PC-3 (cell line): ENCODE data around the gene DNM3. TPM values are rescaled to one million over a fixed set of nuclear protein-coding genes. Genes with fewer than 3 reads are reported as not detected.

Source experiments
- ATAC-seq: fragments of 200-7000 bp; cut with Tn5 transposase; 2 replicates; pipeline ENCODE4 v1.9.1; 2020; ENCODE audit warnings: mild to moderate bottlenecking, moderate library complexity
- BruUV-seq: library from RNA; stranded (reverse); fragments of 400-500 nt; replicated peaks from 2 replicates; lab custom pipeline; 2021; lab: Mats Ljungman, UMichigan
- CTCF ChIA-PET: fragments of 300-600 bp; sonication (Branson Sonifier 250); formaldehyde crosslinking; loops from one replicate; lab custom pipeline; 2022; ENCODE audit warnings: antibody characterized with exemption; lab: Charles Lee
- POLR2A ChIA-PET: fragments of 300-600 bp; sonication (Branson Sonifier 250); formaldehyde crosslinking; loops from one replicate; lab custom pipeline; 2022; ENCODE audit warnings: antibody characterized with exemption; ENCODE audit not compliant: unreplicated experiment; lab: Charles Lee
- DNase-seq: peaks from one replicate; pipeline ENCODE4 v3.0.0-alpha.2; 2015
- H2AFZ ChIP-seq: fragments of 300-600 bp; sonication (generic); 2 replicates; pipeline ENCODE4 v1.6.0; 2016; ENCODE audit warnings: antibody characterized with exemption, low read length
- H3F3A ChIP-seq: fragments of 300-600 bp; sonication (generic); one replicate; pipeline ENCODE4 v1.6.0; 2017; ENCODE audit warnings: antibody characterized with exemption, low read length, control low read depth, mild to moderate bottlenecking; ENCODE audit not compliant: unreplicated experiment
- H3K27ac ChIP-seq: fragments of 300-600 bp; sonication (generic); 2 replicates; pipeline ENCODE4 v1.5.1; 2016; ENCODE audit warnings: mild to moderate bottlenecking, low read length
- H3K27me3 ChIP-seq: fragments of 300-600 bp; sonication (generic); 2 replicates; pipeline ENCODE4 v1.6.1; 2016; ENCODE audit warnings: low read length, mixed read lengths
- H3K36me3 ChIP-seq: fragments of 300-600 bp; sonication (generic); 2 replicates; pipeline ENCODE4 v1.6.1; 2016; ENCODE audit warnings: low read depth, mixed run types, low read length, mixed read lengths
- H3K4me1 ChIP-seq: fragments of 300-600 bp; sonication (generic); 2 replicates; pipeline ENCODE4 v1.5.1; 2016; ENCODE audit warnings: low read length; ENCODE audit not compliant: insufficient read depth
- H3K4me2 ChIP-seq: fragments of 300-600 bp; sonication (generic); 2 replicates; pipeline ENCODE4 v1.6.0; 2016; ENCODE audit warnings: low read length
- H3K4me3 ChIP-seq: fragments of 300-600 bp; sonication (generic); 2 replicates; pipeline ENCODE4 v1.5.1; 2016; ENCODE audit warnings: mild to moderate bottlenecking, low read length, mixed read lengths
- H3K79me2 ChIP-seq: fragments of 300-600 bp; sonication (generic); 2 replicates; pipeline ENCODE4 v1.6.1; 2017; ENCODE audit warnings: low read length, mixed read lengths
- H3K9ac ChIP-seq: fragments of 300-600 bp; sonication (generic); 2 replicates; pipeline ENCODE4 v1.6.0; 2016; ENCODE audit warnings: mild to moderate bottlenecking, low read length
- H3K9me2 ChIP-seq: fragments of 300-600 bp; sonication (generic); replicated peaks from 2 replicates; pipeline ENCODE4 v1.6.1; 2016; ENCODE audit warnings: mixed run types, low read length, mixed read lengths
- H3K9me3 ChIP-seq: fragments of 300-600 bp; sonication (generic); 2 replicates; pipeline ENCODE4 v1.6.1; 2016; ENCODE audit warnings: low read length, mixed read lengths
- H4K20me1 ChIP-seq: fragments of 300-600 bp; sonication (generic); 2 replicates; pipeline ENCODE4 v1.6.1; 2016; ENCODE audit warnings: low read length, mixed read lengths
- EZH2 ChIP-seq: fragments of 300-600 bp; sonication (generic); IDR thresholded peaks from one replicate; pipeline ENCODE4 v1.6.1; 2017; ENCODE audit warnings: antibody characterized with exemption, mild to moderate bottlenecking, low read length; ENCODE audit not compliant: unreplicated experiment
- EZH2phosphoT487 ChIP-seq: fragments of 300-600 bp; sonication (generic); IDR thresholded peaks from 2 replicates; pipeline ENCODE4 v1.6.1; 2018; ENCODE audit warnings: mild to moderate bottlenecking, antibody characterized with exemption, low read length, borderline replicate concordance
- intact Hi-C: fragments of 100-400 bp; cut with micrococcal nuclease; formaldehyde crosslinking; loops from 2 replicates; pipeline ENCODE4 v1.9.0; 2023
- total RNA-seq: library from RNA; depleted of rRNA; stranded (reverse); fragments of >200 nt; gene quantifications from 2 replicates; pipeline ENCODE4 v1.2.3, GENCODE V29; 2014
- TF ChIP-seq, protein P1 (sequence below): fragments of 300-600 bp; sonication (generic); conservative IDR thresholded peaks from 2 replicates; pipeline ENCODE4 v1.5.1; 2017; ENCODE audit warnings: antibody characterized with exemption, low read depth, mild to moderate bottlenecking, low read length

DNM3 gene
- total RNA-seq, 1 experiment from 2014 or later = 0.98 TPM

DNA sequence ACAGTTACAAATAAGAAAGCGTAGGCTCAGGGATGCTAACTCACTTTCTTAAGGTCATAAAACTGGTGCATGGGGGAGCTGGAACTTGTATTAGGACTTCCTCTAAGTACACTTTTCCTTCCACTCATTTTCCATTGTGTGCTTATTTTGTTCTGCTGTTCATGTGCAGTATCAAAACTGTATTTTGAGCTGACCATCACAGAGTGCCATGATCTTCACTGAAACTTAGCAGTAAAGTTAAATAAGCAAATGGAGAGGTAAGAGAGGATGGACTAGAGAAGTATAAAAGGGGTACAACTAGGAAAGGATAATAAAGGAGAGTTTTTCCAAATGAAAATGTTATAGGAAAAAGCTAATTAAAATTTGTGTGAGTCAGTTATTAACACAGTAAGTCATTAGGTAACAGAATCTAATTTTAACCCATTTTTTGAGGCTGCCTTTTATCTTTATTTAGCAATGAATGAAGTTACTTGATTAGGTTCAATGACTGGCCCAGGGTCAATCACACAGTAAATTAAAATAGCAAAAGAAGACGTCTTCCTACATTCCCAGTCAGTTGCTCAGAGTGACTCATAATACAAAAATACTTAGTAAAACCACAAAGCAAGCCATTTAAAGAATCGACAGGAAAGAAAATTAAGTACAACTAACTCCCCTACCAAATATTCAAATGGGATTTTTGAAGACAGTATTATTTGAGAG lies 413.4 kb downstream of the DNM3 start:
- H4K20me1 ChIP-seq = no peaks in the 10 kb centered on the region
- intact Hi-C loops = loop anchor here (1.0 to 5.0 kb wide), 6 partner anchors 12 to 252 kb away; no protein-coding TSS in a partner anchor
- H3K27me3 ChIP-seq = no peaks in the 10 kb centered on the region
- H3K27ac ChIP-seq = peak overlapping the region; percentile 53
- peak; percentile 96 for ATAC-seq
- peak overlapping the region; percentile 50 for H3K4me2 ChIP-seq
- H3K4me3 ChIP-seq = peak overlapping the region; percentile 0; the same call in 1 of the 2 replicates
- peaks cover 11% of the 10 kb centered on the region for H3F3A ChIP-seq
- peaks cover 23% of the 10 kb centered on the region for H3K4me1 ChIP-seq
- POLR2A ChIA-PET = no interaction called here
- BruUV-seq = no TSS peak
- no peaks in the 10 kb centered on the region for H3K9me3 ChIP-seq
- H3K9ac ChIP-seq = no peak overlapping the region
- TF ChIP-seq EZH2 = no peak
- TF ChIP-seq, protein P1, sequence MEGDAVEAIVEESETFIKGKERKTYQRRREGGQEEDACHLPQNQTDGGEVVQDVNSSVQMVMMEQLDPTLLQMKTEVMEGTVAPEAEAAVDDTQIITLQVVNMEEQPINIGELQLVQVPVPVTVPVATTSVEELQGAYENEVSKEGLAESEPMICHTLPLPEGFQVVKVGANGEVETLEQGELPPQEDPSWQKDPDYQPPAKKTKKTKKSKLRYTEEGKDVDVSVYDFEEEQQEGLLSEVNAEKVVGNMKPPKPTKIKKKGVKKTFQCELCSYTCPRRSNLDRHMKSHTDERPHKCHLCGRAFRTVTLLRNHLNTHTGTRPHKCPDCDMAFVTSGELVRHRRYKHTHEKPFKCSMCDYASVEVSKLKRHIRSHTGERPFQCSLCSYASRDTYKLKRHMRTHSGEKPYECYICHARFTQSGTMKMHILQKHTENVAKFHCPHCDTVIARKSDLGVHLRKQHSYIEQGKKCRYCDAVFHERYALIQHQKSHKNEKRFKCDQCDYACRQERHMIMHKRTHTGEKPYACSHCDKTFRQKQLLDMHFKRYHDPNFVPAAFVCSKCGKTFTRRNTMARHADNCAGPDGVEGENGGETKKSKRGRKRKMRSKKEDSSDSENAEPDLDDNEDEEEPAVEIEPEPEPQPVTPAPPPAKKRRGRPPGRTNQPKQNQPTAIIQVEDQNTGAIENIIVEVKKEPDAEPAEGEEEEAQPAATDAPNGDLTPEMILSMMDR = no peak
- no peak for TF ChIP-seq EZH2phosphoT487
- peak; percentile 98 for DNase-seq
- CTCF ChIA-PET = no interaction called here
- no peaks in the 10 kb centered on the region for H3K9me2 ChIP-seq
- no peaks in the 10 kb centered on the region for H3K36me3 ChIP-seq
- no peaks in the 10 kb centered on the region for H3K79me2 ChIP-seq
- no peak overlapping the region for H2AFZ ChIP-seq

DNA sequence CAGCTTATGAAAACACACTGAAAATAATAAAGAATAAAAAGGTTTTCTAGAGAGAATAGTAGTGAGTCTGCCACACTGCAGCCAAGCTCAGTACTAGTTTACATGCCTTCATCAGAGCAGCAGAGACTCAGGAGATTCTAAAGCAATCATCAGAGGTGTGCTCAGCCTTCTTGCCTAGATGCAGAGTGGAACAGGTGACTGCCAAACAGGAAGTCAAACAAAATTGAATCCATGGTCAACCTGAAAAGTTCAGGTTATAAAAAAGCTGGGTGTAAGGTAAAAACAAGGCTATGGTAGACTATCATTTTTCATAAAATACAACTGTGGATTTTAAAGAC lies 413.9 kb downstream of the DNM3 start:
- intact Hi-C loops = loop anchor here (1.0 to 2.0 kb wide), 5 partner anchors 11 to 144 kb away; no protein-coding TSS in a partner anchor

More for the DNA sequence above, 413.9 kb downstream of the DNM3 start:
- BruUV-seq = no TSS peak
- Histone ChIP-seq H3K4me3 (peak overlapping the region; percentile 0; the same call in 1 of the 2 replicates), H2AFZ (no peak overlapping the region), H3K9me3 (no peaks in the 10 kb centered on the region), H3K9me2 (no peaks in the 10 kb centered on the region), H3K4me1 (peaks cover 23% of the 10 kb centered on the region), H4K20me1 (no peaks in the 10 kb centered on the region), H3K27me3 (no peaks in the 10 kb centered on the region), H3K79me2 (no peaks in the 10 kb centered on the region), H3K9ac (no peak overlapping the region), H3K4me2 (peak overlapping the region; percentile 50), H3F3A (peaks cover 11% of the 10 kb centered on the region), H3K27ac (peak overlapping the region; percentile 53), H3K36me3 (no peaks in the 10 kb centered on the region)
- DNase-seq (no peak), ATAC-seq (peak; percentile 77)
- ChIA-PET POLR2A (interaction anchor here (0.7 kb wide), 1 partner anchor 104 kb away, joined by 3 read pairs; no protein-coding TSS in a partner anchor), CTCF (interaction anchor here (0.5 kb wide), 1 partner anchor 252 kb away, joined by 4 read pairs; no protein-coding TSS in a partner anchor)
- TF ChIP-seq EZH2 (no peak), EZH2phosphoT487 (no peak)
- TF ChIP-seq, protein P1 = no peak
